Measurements from ENCODE around the gene C16orf95. TPM values are rescaled to one million over a fixed set of nuclear protein-coding genes. Genes with fewer than 3 reads are reported as not detected.

Gene C16orf95
- total RNA-seq, 1 experiment from 2014 or later = 5.1 TPM

GRCh38 chr16:87319011-87319410 is 1.8 kb upstream of the C16orf95 start:
- TF ChIP-seq EZH2 (IDR thresholded peaks at IDR 0.05; ENCODE audit: borderline replicate concordance, low read depth, low read length, poor library complexity, severe bottlenecking) (no peak), CTCF (conservative IDR thresholded peaks at IDR 0.05; ENCODE audit: low read depth, low read length) (no peak)
- CTCF ChIA-PET = no interaction called here
- Histone ChIP-seq H3K27ac (ENCODE audit: low read depth, low read length, poor library complexity, severe bottlenecking) (no peak overlapping the region), H3K9me3 (ENCODE audit: low read depth, low read length, poor library complexity, severe bottlenecking) (no peaks in the 10 kb centered on the region), H3K36me3 (ENCODE audit: insufficient read depth, low read length, poor library complexity, severe bottlenecking) (no peaks in the 10 kb centered on the region), H3K27me3 (replicated peaks; ENCODE audit: insufficient read depth, low read depth, low read length, poor library complexity) (no peaks in the 10 kb centered on the region), H3K4me3 (ENCODE audit: low read depth, low read length, poor library complexity, severe bottlenecking) (no peak overlapping the region), H3K4me1 (ENCODE audit: insufficient read depth, low read length, poor library complexity, severe bottlenecking) (peaks cover 6% of the 10 kb centered on the region)
- no peak for DNase-seq (ENCODE audit: low spot score)
- POLR2A ChIA-PET (ENCODE audit: low non-redundant PET) = no interaction called here
- no TSS peak for BruUV-seq (replicated peaks)
- intact Hi-C loops (cut with micrococcal nuclease; ENCODE audit: unreplicated experiment) = no loop called here

GRCh38 chr16:87317750-87318644 is 805 bp upstream of the C16orf95 start:
- H3K27me3 ChIP-seq (replicated peaks; ENCODE audit: insufficient read depth, low read depth, low read length, poor library complexity) = no peaks in the 10 kb centered on the region
- H3K4me3 ChIP-seq (ENCODE audit: low read depth, low read length, poor library complexity, severe bottlenecking) = peak overlapping the region; percentile 95
- intact Hi-C loops (cut with micrococcal nuclease; ENCODE audit: unreplicated experiment) = no loop called here
- H3K4me1 ChIP-seq (ENCODE audit: insufficient read depth, low read length, poor library complexity, severe bottlenecking) = peaks cover 6% of the 10 kb centered on the region
- BruUV-seq (replicated peaks) = TSS peak; percentile 78
- peak; percentile 60 for DNase-seq (ENCODE audit: low spot score)
- no peaks in the 10 kb centered on the region for H3K36me3 ChIP-seq (ENCODE audit: insufficient read depth, low read length, poor library complexity, severe bottlenecking)
- CTCF ChIA-PET = interaction anchor here (0.7 kb wide), 1 partner anchor 20 kb away, joined by 4 read pairs; no protein-coding TSS in a partner anchor
- peak overlapping the region; percentile 94 for H3K27ac ChIP-seq (ENCODE audit: low read depth, low read length, poor library complexity, severe bottlenecking)
- POLR2A ChIA-PET (ENCODE audit: low non-redundant PET) = interaction anchor here (0.7 kb wide), 1 partner anchor 742 kb away, joined by 5 read pairs; no protein-coding TSS in a partner anchor
- no peak for TF ChIP-seq EZH2 (IDR thresholded peaks at IDR 0.05; ENCODE audit: borderline replicate concordance, low read depth, low read length, poor library complexity, severe bottlenecking)
- no peak for TF ChIP-seq CTCF (conservative IDR thresholded peaks at IDR 0.05; ENCODE audit: low read depth, low read length)
- H3K9me3 ChIP-seq (ENCODE audit: low read depth, low read length, poor library complexity, severe bottlenecking) = no peaks in the 10 kb centered on the region

- Histone ChIP-seq H3K27me3 (replicated peaks; ENCODE audit: insufficient read depth, low read depth, low read length, poor library complexity) (no peaks in the 10 kb centered on the region), H3K4me1 (ENCODE audit: insufficient read depth, low read length, poor library complexity, severe bottlenecking) (peaks cover 6% of the 10 kb centered on the region), H3K9me3 (ENCODE audit: low read depth, low read length, poor library complexity, severe bottlenecking) (no peaks in the 10 kb centered on the region), H3K36me3 (ENCODE audit: insufficient read depth, low read length, poor library complexity, severe bottlenecking) (no peaks in the 10 kb centered on the region), H3K4me3 (ENCODE audit: low read depth, low read length, poor library complexity, severe bottlenecking) (peak overlapping the region; percentile 95), H3K27ac (ENCODE audit: low read depth, low read length, poor library complexity, severe bottlenecking) (peak overlapping the region; percentile 94)
- ChIA-PET CTCF (no interaction called here), POLR2A (ENCODE audit: low non-redundant PET) (no interaction called here)
- TF ChIP-seq CTCF (conservative IDR thresholded peaks at IDR 0.05; ENCODE audit: low read depth, low read length) (no peak), EZH2 (IDR thresholded peaks at IDR 0.05; ENCODE audit: borderline replicate concordance, low read depth, low read length, poor library complexity, severe bottlenecking) (no peak)
- intact Hi-C loops (cut with micrococcal nuclease; ENCODE audit: unreplicated experiment) = no loop called here
- no TSS peak for BruUV-seq (replicated peaks)
- no peak for DNase-seq (ENCODE audit: low spot score)
Observed at GRCh38 chr16:87316450-87316922, 706 bp downstream of the C16orf95 start.

Data from A673 (cell line).